ENCODE results near the gene JMY. TPM values are rescaled to one million over a fixed set of nuclear protein-coding genes. Genes with fewer than 3 reads are reported as not detected.

JMY gene
- polyA plus RNA-seq, 1 experiment, result 2.1 TPM

GRCh38 chr5:79285285-79285684 lies 49.4 kb downstream of the JMY start:
- H3K4me3 ChIP-seq (ENCODE audit: low read depth, low read length), result no peak overlapping the region
- ChIA-PET CTCF (interaction anchor here (0.5 to 1.0 kb wide), 3 partner anchors 10 to 151 kb away, joined by 3 to 4 read pairs (median 3); no protein-coding TSS in a partner anchor), POLR2A (no interaction called here)
- no peak for TF ChIP-seq CTCF (IDR thresholded peaks at IDR 0.05; ENCODE audit: insufficient read depth, low read depth, low read length)
- no peak for DNase-seq (ENCODE audit: low read depth)
- H3K36me3 ChIP-seq (ENCODE audit: control insufficient read depth, insufficient read depth, low read length), result no peaks in the 10 kb centered on the region
- no peaks in the 10 kb centered on the region for H3K27me3 ChIP-seq (ENCODE audit: control insufficient read depth, insufficient read depth, low read length)

- Histone ChIP-seq H3K27me3 (ENCODE audit: control insufficient read depth, insufficient read depth, low read length) (no peaks in the 10 kb centered on the region), H3K4me3 (ENCODE audit: low read depth, low read length) (no peak overlapping the region), H3K36me3 (ENCODE audit: control insufficient read depth, insufficient read depth, low read length) (no peaks in the 10 kb centered on the region)
- no peak for DNase-seq (ENCODE audit: low read depth)
- no peak for TF ChIP-seq CTCF (IDR thresholded peaks at IDR 0.05; ENCODE audit: insufficient read depth, low read depth, low read length)
- ChIA-PET CTCF (interaction anchor here (0.6 to 1.0 kb wide), 2 partner anchors 10 to 152 kb away, joined by 3 read pairs; no protein-coding TSS in a partner anchor), POLR2A (no interaction called here)
Observed at GRCh38 chr5:79285833-79286232, 49.9 kb downstream of the JMY start.

- CTCF ChIA-PET, result no interaction called here
Observed at GRCh38 chr5:79287380-79287779, 51.4 kb downstream of the JMY start.

GRCh38 chr5:79287907-79288306 lies 52.0 kb downstream of the JMY start:
- no peak for DNase-seq (ENCODE audit: low read depth)
- no peak for TF ChIP-seq CTCF (IDR thresholded peaks at IDR 0.05; ENCODE audit: insufficient read depth, low read depth, low read length)
- no peaks in the 10 kb centered on the region for H3K27me3 ChIP-seq (ENCODE audit: control insufficient read depth, insufficient read depth, low read length)
- POLR2A ChIA-PET, result no interaction called here
- H3K36me3 ChIP-seq (ENCODE audit: control insufficient read depth, insufficient read depth, low read length), result no peaks in the 10 kb centered on the region
- H3K4me3 ChIP-seq (ENCODE audit: low read depth, low read length), result no peak overlapping the region
- CTCF ChIA-PET, result no interaction called here

More at GRCh38 chr5:79287380-79287779, 51.4 kb downstream of the JMY start:
- no peaks in the 10 kb centered on the region for H3K36me3 ChIP-seq (ENCODE audit: control insufficient read depth, insufficient read depth, low read length)
- POLR2A ChIA-PET, result no interaction called here
- no peak for DNase-seq (ENCODE audit: low read depth)
- no peaks in the 10 kb centered on the region for H3K27me3 ChIP-seq (ENCODE audit: control insufficient read depth, insufficient read depth, low read length)
- TF ChIP-seq CTCF (IDR thresholded peaks at IDR 0.05; ENCODE audit: insufficient read depth, low read depth, low read length), result no peak
- H3K4me3 ChIP-seq (ENCODE audit: low read depth, low read length), result no peak overlapping the region

- ChIA-PET CTCF (interaction anchor here (1.1 kb wide), 1 partner anchor 10 kb away, joined by 3 read pairs; no protein-coding TSS in a partner anchor), POLR2A (no interaction called here)
- no peak for DNase-seq (ENCODE audit: low read depth)
- no peak overlapping the region for H3K4me3 ChIP-seq (ENCODE audit: low read depth, low read length)
- no peaks in the 10 kb centered on the region for H3K27me3 ChIP-seq (ENCODE audit: control insufficient read depth, insufficient read depth, low read length)
- no peaks in the 10 kb centered on the region for H3K36me3 ChIP-seq (ENCODE audit: control insufficient read depth, insufficient read depth, low read length)
- no peak for TF ChIP-seq CTCF (IDR thresholded peaks at IDR 0.05; ENCODE audit: insufficient read depth, low read depth, low read length)
Observed at GRCh38 chr5:79295029-79295428, 59.1 kb downstream of the JMY start.
